OCI-LY7 (cell line): ENCODE results near the gene TTC34. TPM values are rescaled to one million over a fixed set of nuclear protein-coding genes. Genes with fewer than 3 reads are reported as not detected.

Experiments
- BruUV-seq: library from RNA; stranded (reverse); fragments of 400-500 nt; replicated peaks from 2 replicates; lab custom pipeline; 2021; lab: Mats Ljungman, UMichigan
- CTCF ChIA-PET: fragments of 300-600 bp; sonication (Branson Sonifier 250); formaldehyde crosslinking; loops from one replicate; lab custom pipeline; 2022; ENCODE audit warnings: antibody characterized with exemption; ENCODE audit not compliant: unreplicated experiment; lab: Charles Lee
- POLR2A ChIA-PET: fragments of 300-600 bp; sonication (Branson Sonifier 250); formaldehyde crosslinking; loops from one replicate; lab custom pipeline; 2022; ENCODE audit warnings: antibody characterized with exemption; lab: Charles Lee
- DNase-seq: peaks from one replicate; pipeline ENCODE4 v3.0.0-alpha.2; 2015; ENCODE audit warnings: low spot score
- H2AFZ ChIP-seq: fragments of 200-600 bp; sonication (generic), shearing (Covaris generic); 2 replicates; pipeline ENCODE4 v1.6.1; 2014; ENCODE audit warnings: mild to moderate bottlenecking, antibody characterized with exemption, low read length, moderate library complexity
- H3K27ac ChIP-seq: fragments of 200-600 bp; sonication (generic); 2 replicates; pipeline ENCODE4 v1.5.1; 2014; ENCODE audit warnings: mixed run types, low read depth, mild to moderate bottlenecking, moderate library complexity, low read length, inconsistent platforms; ENCODE audit not compliant: poor library complexity, severe bottlenecking
- H3K36me3 ChIP-seq: fragments of 200-600 bp; sonication (generic); 2 replicates; pipeline ENCODE4 v1.6.1; 2014; ENCODE audit warnings: mild to moderate bottlenecking, antibody characterized with exemption, low read length, moderate library complexity, mixed read lengths; ENCODE audit not compliant: insufficient read depth
- H3K4me1 ChIP-seq: fragments of 200-600 bp; sonication (generic); 2 replicates; pipeline ENCODE4 v1.5.1; 2014; ENCODE audit warnings: mild to moderate bottlenecking, low read length; ENCODE audit not compliant: insufficient read depth, poor library complexity, severe bottlenecking
- H3K4me2 ChIP-seq: fragments of 200-600 bp; sonication (generic); 2 replicates; pipeline ENCODE4 v1.6.1; 2014; ENCODE audit warnings: mild to moderate bottlenecking, low read length
- H3K4me3 ChIP-seq: fragments of 200-600 bp; sonication (generic); 2 replicates; pipeline ENCODE4 v1.5.1; 2014; ENCODE audit warnings: mild to moderate bottlenecking, low read depth, low read length; ENCODE audit not compliant: poor library complexity, severe bottlenecking
- H3K79me2 ChIP-seq: fragments of 200-600 bp; sonication (generic); 2 replicates; pipeline ENCODE4 v1.6.1; 2016; ENCODE audit warnings: low read depth, mild to moderate bottlenecking, low read length, moderate library complexity, mixed read lengths; ENCODE audit not compliant: insufficient read depth
- H3K9me2 ChIP-seq: fragments of 200-600 bp; sonication (generic); 2 replicates; pipeline ENCODE4 v1.6.1; 2016; ENCODE audit warnings: mild to moderate bottlenecking, low read length, mixed read lengths; ENCODE audit not compliant: insufficient read depth
- H3K9me3 ChIP-seq: fragments of 200-600 bp; sonication (generic); 2 replicates; pipeline ENCODE4 v1.6.1; 2014; ENCODE audit warnings: mild to moderate bottlenecking, mixed run types, low read length, mixed read lengths
- H4K20me1 ChIP-seq: fragments of 200-600 bp; sonication (generic); 2 replicates; pipeline ENCODE4 v1.6.1; 2014; ENCODE audit warnings: mild to moderate bottlenecking, antibody characterized with exemption, low read length, moderate library complexity, mixed read lengths; ENCODE audit not compliant: insufficient read depth
- EZH2phosphoT487 ChIP-seq: fragments of 200-600 bp; sonication (generic); IDR thresholded peaks from 2 replicates; pipeline ENCODE4 v1.6.1; 2018; ENCODE audit warnings: low read depth, borderline replicate concordance, mild to moderate bottlenecking, mixed run types, antibody characterized with exemption, low read length, moderate library complexity, mixed read lengths
- intact Hi-C: fragments of 100-400 bp; cut with micrococcal nuclease; formaldehyde crosslinking; loops from one replicate; pipeline ENCODE4 v1.10.0; 2022; ENCODE audit not compliant: unreplicated experiment
- total RNA-seq, 2 experiments: library from RNA; depleted of rRNA in 1 of 2; stranded (reverse); fragments of >200 nt in 1 of 2; shearing (Covaris generic) in 1 of 2; gene quantifications; 2 replicates each; pipeline ENCODE4 v1.2.3, GENCODE V29; 2014 to 2022
- TF ChIP-seq, protein P1 (sequence below): fragments of 200-600 bp; sonication (generic); conservative IDR thresholded peaks from 2 replicates; pipeline ENCODE4 v1.5.1; 2014; ENCODE audit warnings: mild to moderate bottlenecking, antibody characterized with exemption, low read length, moderate library complexity, mixed read lengths

TTC34 gene
- total RNA-seq, 2 experiments from 2014 or later, result 1.1 to 2.2 TPM

- Histone ChIP-seq H3K4me3 (no peak overlapping the region), H3K27ac (no peak overlapping the region), H3K36me3 (no peaks in the 10 kb centered on the region), H3K9me3 (no peaks in the 10 kb centered on the region), H3K4me2 (no peak overlapping the region), H2AFZ (no peak overlapping the region), H4K20me1 (no peaks in the 10 kb centered on the region), H3K79me2 (no peaks in the 10 kb centered on the region), H3K9me2 (no peaks in the 10 kb centered on the region), H3K4me1 (no peaks in the 10 kb centered on the region)
- BruUV-seq, result no TSS peak
- intact Hi-C loops, result no loop called here
- TF ChIP-seq, protein P1, sequence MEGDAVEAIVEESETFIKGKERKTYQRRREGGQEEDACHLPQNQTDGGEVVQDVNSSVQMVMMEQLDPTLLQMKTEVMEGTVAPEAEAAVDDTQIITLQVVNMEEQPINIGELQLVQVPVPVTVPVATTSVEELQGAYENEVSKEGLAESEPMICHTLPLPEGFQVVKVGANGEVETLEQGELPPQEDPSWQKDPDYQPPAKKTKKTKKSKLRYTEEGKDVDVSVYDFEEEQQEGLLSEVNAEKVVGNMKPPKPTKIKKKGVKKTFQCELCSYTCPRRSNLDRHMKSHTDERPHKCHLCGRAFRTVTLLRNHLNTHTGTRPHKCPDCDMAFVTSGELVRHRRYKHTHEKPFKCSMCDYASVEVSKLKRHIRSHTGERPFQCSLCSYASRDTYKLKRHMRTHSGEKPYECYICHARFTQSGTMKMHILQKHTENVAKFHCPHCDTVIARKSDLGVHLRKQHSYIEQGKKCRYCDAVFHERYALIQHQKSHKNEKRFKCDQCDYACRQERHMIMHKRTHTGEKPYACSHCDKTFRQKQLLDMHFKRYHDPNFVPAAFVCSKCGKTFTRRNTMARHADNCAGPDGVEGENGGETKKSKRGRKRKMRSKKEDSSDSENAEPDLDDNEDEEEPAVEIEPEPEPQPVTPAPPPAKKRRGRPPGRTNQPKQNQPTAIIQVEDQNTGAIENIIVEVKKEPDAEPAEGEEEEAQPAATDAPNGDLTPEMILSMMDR, result no peak
- no peak for TF ChIP-seq EZH2phosphoT487
- DNase-seq, result no peak
- CTCF ChIA-PET, result no interaction called here
- POLR2A ChIA-PET, result no interaction called here
Observed at GRCh38 chr1:2628933-2629626, 172.4 kb downstream of the TTC34 start.

- no peak overlapping the region for H3K4me2 ChIP-seq
Observed at GRCh38 chr1:2628191-2628932, 173.1 kb downstream of the TTC34 start.

More at GRCh38 chr1:2628191-2628932, 173.1 kb downstream of the TTC34 start:
- no peak overlapping the region for H2AFZ ChIP-seq
- H3K27ac ChIP-seq, result no peak overlapping the region
- H3K4me1 ChIP-seq, result no peaks in the 10 kb centered on the region
- no peaks in the 10 kb centered on the region for H3K36me3 ChIP-seq
- H3K9me2 ChIP-seq, result no peaks in the 10 kb centered on the region
- CTCF ChIA-PET, result no interaction called here
- no peak overlapping the region for H3K4me3 ChIP-seq
- H3K9me3 ChIP-seq, result no peaks in the 10 kb centered on the region
- POLR2A ChIA-PET, result no interaction called here
- no peaks in the 10 kb centered on the region for H3K79me2 ChIP-seq
- TF ChIP-seq, protein P1, result no peak
- TF ChIP-seq EZH2phosphoT487, result no peak
- DNase-seq, result no peak
- intact Hi-C loops, result no loop called here
- no peaks in the 10 kb centered on the region for H4K20me1 ChIP-seq
- no TSS peak for BruUV-seq
